Activated CD8-positive, alpha-beta memory T cell treated with anti-CD3 and anti-CD28 coated beads, Interleukin-2, amount 50 U/mL, for 1 hour (primary cell): ENCODE measurements around the gene OXCT2.

ENCODE experiments used
- DNase-seq: peaks from one replicate; pipeline ENCODE4 v3.0.0-alpha.2; 2020; ENCODE audit errors: extremely low read depth

The OXCT2 gene

DNA sequence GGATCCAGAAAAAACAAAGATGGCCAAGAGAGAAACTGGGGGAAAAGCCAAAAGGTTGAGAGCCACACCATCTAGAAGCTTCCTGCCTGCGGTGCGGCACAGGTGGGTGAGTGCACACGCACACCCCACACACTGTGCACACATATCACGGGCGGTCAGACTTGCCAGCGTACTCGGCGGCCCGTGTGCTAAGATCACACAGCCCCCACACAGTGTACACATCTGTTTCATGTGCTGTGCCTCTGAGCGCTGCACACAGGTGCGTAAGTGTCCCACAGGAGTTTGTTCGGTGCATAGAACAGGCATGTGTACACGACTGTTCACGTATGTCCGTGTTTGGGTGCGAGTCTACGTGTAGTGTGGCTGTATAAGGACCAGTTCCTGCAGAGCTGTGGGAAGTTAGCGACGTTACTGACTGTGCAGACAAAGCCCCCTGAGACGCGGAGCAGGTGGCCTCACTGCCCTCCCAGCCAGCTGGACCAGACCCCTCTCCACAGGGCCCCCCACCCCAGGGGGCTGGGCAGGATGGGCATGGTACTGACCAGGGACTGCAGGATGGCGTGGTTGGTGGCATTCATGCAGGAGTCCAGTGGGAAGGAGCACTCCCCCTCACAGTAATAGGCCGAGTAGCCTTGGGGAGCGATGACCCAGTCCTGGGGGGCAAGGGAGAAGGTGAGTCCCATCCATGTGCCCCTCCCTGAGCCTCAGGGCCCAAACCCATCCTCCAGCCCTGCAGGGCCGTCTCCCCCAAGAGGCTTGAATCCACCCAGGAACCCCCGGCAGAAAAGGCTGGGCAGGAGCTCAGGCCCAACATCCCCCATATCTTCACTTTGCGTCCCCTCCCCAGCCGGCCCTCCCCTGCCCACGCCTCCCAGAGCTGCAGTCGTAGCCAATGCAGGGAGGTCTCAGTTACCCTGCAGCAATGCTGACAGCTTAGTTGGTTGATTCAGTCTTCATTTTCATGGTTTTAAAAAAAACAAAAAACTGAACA lies 8.3 kb downstream of the OXCT2 start:
- DNase-seq = no peak

DNA sequence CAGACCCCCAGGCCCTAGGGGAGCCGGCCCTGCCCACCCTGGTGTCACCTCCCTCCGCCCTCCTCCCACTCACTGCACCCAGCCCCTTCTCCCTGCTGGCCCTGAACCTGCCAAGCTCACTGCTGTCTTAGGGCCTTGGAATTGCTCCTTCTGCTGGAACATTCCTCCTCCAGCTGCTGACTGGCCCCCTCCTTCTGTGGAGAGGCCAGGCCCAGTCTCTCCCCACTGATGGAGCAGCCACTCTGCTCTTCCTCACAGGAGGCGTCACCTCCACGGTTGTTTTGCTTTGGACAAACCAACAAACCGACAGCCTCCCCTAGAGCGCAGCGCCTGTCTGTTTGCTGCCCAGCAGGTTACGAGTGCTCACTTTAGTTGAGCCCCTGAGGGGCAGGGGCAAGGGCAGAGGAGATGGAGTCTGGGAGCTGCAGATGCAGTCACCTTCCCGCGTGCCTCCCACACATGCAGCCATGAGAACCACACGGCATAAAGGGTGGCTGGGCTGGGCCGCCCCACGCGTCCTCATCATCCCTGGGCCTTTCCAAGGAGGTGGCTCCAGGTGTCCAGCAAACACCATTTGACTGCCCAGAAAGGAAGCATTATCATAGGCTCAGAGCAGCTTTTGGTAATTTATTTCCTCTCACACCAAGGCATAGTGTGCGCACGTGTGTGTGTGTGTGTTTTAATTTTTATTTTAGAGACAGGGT lies 9.4 kb downstream of the OXCT2 start:
- no peak for DNase-seq

DNA sequence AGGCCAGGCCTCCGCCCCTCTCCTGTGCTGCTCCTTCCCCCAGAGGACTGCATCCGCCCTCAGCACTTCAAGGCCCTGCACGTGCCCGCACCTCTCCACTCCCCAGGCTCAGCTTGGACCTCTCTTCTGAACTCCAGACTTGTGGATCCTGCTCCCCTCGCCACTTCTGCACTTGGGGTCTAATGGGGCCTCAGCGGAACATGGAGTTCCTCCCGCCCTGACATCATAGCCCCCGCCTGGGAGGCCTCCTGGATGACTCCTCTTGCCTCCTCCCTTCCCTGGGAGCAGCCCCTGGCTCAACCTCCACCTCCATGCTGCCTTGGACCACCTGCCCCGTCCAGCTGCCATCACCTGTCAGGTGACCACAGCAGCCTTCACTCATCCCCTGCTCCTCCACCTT lies 10.1 kb downstream of the OXCT2 start:
- DNase-seq = no peak

DNA sequence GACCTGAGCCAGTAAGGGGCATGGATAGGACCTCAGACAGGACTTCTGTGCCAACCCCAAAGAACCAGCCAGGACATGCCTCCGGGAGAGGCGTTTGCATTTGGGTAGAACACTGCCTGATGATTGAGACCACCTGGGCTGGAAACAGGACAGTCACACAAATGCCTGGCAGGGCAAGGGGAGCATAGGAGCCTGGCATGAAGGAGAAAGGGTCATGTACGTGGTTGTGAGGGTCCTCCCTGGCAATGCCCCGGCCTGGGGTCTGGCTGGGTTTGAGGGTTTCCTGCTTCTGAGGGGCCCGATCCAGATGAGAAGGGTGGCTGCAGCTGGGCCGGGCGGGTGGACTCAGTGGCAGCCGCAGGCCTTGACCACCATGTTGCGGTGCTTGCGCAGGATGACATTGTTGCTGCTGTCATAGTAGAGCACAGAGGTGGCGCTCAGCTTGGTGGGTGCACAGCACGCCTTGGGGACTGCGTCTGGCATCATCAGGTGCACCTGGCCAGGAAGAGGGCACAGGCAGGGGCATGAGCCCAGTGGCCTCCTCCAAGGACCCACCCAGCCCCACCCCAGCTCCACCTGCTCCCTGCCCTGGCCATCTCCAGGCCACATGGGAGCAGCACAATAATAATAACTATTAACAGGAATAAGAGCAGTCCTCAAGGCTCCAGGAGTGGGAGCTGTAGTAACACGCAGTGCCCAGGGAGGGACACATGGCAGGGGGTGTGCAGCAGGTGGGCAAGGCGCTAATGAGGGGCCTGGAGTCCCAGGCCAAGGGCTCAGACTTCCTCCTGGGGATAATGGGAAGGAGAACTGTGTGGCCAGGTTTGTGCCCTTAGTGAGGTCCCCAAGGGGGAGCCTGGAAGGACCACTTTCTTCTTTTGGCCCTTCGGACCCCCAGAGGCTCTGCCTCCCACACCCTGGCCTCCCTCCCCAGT lies 10.8 kb downstream of the OXCT2 start:
- DNase-seq = no peak

DNA sequence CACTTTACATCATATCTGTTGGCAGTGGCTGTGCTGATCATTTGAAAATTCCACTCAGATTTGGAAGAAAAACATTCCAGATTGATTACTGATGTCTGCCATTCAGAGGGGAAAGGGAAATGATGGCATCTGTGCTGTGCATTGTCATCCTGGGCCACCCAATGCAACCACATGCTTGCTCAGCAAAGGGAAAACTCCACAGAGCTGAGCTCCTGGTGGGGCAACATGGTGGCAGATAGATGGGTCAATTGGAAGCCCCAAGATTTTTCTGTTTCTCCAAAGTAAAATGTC lies 11.8 kb downstream of the OXCT2 start:
- no peak for DNase-seq

DNA sequence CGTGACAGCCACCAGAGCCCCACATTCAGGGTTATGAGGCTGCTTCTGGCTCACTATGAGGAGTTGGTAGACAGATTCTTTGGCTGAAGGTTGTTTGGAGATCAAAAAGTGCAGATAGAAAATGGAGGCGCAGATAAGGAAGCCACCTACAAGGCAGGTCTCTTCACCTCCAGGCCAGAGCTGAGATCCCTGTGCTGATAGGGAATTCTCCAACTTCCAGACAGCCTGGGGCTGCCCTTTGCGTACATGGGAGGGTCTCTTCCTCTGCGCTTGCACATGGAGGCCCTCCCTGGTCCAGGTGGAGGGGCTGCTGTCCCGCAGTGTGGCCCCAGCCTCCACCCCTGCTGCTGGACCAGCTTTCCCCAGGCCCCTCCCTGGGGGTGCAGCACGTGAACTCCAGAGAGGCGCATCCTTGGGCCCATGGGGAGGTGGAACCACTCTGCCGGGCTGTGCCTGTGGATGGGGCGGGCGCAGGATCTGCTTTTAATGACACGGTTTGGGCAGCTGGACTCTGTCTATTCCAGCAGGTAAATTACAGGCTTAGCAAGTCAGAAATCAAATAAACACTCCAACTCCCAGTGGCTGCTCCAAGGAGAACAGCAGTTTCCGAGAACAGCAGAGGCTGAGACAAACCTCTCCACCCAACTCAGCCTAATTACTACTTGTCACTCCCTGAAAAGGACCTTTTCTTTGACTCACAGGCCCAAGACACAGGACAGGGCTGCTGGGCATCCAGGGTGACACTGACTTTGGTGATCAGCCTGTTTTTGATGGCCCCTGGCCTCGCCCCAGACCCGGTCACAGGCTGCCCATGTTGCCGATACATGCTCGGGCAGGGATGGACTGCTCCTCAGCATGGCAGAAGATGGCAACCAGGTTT lies 12.4 kb downstream of the OXCT2 start:
- DNase-seq = no peak

DNA sequence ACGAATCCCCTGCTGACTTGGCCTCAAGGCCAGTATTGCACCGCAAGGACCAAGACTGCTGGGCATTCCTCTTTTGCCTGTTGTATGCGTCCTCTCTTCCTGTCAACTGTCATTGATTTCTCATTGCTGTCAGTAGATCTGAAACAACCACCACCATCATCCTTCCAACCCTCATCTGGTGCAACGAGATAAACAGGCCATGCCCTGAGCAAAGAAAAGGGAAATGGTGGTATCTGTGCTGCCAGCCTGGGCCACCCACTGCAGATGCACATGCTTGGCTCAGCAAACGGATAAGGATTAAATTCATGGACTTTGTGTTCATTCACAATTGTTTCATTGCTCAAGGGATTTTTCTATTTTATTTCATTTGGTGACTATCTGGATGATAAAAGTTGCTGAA lies 13.6 kb downstream of the OXCT2 start:
- no peak for DNase-seq

DNA sequence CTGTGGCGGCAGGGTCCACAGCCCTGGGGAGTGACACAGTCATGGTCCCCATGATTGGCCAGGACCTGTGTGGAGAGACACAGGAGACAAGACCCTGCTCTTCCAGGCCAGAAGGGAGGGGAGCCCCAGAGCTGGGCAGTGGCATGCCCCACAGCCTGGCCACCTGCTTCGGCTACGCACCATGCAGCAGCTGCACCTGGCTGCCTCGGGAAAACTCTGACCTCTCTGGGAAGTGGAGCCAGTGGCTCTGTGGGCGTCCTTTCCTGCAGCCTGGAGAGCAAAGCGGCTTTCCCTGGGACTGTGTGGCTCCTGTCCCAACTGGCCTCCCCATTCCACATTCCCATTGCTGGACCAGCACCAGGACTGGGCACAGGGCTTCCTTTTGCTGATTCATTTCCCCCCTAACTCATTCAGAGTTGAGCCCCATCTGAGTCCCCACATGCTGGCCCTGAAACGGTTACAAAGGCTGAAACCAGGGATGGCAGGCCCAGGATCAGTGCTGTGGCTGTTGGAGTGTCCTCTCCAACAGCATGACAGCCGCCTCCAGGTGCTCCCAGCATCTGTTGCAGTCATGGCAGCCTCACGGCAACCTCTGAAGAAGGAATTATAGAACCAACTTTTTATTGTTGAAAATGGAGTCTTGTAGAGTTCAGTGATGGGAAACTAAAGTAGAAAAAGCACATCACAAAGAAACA lies 15.0 kb downstream of the OXCT2 start:
- no peak for DNase-seq

DNA sequence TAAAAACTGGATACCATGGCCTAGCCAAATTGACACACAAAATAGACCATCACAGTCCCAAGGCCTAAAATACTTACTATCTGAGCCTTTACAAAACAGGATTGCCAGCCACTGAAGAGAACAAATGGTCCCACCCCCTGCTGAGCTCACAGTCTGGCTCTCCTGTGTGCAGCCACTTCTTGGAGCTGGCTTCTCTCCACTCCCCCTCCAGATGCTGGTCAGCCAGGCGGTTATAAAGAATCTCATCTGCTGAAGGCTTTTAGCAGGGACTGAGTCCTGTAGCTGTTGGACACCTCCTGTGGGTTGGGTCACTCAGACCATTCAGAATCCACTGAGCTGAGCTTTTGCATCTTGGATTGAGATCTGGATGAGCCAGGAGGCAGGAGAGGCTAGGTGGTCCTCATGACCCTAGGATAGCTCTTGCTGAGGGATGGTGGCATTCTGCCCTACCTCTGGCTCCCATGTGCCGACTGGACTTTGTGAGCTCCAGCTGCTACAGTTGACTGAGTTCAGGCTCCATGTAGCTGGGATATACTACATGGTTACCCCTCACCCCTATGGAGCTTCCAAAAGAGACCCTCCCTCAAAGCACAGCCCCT lies 16.1 kb downstream of the OXCT2 start:
- no peak for DNase-seq

DNA sequence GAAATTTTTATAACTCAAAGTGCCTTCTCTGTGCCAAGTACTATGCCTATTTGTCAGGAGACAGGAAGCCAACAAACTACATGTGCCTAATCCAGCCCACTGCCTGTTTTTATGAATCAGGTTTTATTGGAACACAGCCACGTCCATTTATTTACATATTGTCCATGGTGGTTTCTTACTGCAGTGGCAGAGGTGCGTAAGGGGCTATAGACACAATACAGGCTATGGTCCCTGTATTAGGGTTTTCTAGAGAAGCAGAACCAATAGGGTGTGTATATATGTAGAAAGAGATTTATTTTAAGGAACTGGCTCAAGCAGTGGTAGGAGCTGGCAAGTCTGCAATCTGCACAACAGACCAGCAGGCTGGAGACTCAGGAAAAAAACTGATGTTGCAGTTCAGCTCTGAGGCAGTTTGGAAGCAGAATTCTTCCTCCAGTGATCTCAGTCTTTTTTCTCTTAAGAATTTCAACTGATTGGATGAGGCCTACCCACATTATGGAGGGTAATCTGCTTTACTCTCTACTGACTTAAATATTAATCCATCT lies 17.1 kb downstream of the OXCT2 start:
- DNase-seq = no peak

DNA sequence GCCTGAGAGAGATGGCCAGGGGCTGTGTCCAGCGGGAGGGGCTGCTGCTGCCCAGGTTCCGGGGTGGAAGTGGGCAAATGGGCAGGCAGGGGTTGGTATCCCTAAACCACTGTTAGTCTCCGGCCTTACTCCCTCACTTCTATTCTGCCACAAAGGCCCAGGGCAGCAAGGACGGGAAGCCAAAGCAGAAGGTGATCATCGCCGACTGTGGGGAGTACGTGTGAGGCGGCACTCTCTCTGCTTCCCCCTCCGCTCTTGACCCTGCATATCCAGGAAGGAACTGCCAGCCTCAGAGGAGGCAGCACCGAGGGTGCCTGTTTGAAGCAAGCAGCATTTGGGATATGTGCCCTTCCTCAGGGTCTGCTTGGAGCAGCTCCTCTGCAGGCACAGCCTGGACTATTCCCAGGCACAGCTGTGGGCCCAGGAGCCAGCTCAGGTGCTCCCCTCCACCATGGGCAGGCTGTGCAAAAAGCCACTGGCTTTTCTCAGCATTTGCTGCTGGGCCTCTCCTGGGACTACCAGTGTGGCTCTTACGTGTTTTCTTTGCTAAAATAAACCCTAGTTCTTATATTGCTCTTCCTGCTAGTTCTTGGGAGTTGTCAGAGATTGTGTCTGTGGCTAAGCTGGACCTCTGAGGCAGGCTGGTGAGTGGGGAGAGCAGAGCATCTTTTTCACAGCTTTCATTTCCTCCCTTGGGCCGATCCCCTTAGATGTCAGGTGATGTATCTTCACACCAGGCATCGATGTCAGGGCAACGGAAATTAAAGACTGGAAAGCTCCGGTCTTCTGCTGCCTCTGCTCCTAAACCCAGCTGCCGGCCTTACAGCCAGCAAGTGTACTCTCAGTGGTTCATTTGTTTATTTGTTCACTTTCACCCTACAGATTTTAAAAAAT lies 17.8 kb downstream of the OXCT2 start:
- DNase-seq = no peak

DNA sequence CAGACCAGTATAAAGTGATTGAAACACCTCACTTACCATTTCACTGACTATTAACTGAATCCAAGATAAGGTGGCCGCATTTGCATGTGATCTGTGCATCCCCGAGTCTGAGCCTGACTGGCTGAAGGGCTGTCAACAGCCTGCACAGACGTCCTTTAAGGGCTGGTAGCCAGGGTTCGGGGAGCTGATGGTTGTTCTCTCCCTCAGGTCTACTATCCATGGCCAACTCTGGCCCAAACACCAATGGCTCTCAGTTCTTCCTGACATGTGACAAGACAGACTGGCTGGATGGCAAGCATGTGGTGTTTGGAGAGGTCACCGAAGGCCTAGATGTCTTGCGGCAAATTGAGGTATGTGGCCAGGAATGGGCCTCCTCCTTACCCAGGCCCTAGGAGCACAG lies 18.4 kb downstream of the OXCT2 start:
- no peak for DNase-seq

DNA sequence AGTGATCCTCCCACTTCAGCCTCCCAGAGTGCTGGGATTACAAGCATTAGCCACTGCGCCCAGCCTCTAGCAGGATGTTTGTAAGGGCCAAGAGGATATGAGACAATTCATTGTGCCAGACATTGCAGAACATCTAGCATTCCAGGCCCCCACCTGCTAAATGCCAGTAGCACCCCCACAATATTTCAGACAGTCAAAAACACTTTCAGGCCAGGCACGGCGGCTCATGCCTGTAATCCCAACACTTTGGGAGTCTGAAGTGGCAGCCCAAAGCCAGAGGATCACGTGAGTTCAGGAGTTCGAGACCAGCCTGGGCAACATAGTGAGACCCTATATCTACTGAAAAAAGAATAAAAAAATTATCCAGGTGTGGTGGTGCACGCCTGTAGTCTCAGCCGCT lies 19.6 kb downstream of the OXCT2 start:
- DNase-seq = no peak

DNA sequence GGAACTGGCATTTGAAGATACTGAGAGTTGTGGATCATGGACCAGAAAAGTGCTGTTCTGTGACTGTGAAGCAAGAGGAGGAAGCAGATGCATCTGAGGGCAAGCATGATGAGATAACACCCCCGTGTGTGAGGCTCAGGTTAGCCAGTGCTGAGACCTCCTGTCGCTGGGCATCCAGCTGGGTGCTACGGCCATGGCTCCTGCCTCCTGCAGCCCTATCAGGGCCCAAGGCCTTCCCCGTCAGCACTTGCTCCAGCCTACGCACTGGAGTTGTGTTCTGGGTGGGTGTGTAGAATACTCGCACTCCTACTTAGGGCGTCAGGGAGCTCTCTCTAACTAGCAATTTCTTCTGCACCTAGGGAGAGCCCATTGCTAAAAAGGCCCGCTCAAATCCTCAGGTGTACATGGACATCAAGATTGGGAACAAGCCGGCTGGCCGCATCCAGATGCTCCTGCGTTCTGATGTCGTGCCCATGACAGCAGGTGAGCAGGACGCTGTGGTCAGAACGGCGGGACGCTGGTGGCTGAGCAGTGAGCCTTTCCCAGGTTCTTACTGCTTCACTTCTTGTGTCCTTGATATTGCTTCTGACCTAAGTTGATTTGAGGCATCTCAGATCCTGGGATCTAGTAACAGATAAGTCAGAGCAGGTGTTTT lies 26.0 kb downstream of the OXCT2 start:
- no peak for DNase-seq

DNA sequence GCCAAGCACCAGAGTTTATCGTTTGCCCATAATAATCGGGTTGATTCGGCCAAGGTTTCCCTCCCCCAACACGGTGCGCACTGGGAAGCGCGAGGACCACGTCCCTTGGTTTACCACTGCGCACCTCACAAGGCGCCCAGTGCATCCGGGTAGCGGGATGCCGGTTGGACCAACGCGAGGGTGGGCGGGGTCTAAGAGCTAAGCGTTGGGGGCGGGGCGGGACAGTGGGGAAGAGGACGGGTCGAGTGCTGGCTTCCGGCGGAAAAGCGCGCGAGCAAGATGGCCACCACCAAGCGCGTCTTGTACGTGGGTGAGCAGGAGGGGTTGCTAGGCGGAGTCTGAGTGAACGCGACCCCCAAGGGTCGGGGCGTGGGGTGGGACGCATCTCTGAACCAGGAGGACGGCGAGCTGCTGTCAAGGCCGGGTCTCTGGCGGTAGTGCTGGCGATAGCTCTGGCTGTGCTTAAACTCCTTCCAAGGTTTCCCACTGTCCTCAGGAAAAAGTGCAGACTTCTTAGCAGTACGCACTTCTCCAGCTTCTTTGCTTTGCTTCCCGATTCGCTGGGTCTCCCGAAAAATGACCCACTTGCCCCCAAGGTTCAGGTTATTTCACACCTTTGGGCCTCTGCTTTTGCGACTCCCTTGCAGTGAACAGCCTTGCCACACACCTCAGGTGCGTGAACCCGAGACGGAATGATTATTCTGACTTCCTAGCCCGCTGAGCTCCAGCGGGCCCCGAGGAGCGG lies 32.4 kb downstream of the OXCT2 start, which contains the start of gene PPIE:
TSS of gene PPIE (plus strand) at position 261 of the 745 bp plus-strand sequence. CDS start at position 280, 19 bp downstream.
- DNase-seq = peak; percentile 90

DNA sequence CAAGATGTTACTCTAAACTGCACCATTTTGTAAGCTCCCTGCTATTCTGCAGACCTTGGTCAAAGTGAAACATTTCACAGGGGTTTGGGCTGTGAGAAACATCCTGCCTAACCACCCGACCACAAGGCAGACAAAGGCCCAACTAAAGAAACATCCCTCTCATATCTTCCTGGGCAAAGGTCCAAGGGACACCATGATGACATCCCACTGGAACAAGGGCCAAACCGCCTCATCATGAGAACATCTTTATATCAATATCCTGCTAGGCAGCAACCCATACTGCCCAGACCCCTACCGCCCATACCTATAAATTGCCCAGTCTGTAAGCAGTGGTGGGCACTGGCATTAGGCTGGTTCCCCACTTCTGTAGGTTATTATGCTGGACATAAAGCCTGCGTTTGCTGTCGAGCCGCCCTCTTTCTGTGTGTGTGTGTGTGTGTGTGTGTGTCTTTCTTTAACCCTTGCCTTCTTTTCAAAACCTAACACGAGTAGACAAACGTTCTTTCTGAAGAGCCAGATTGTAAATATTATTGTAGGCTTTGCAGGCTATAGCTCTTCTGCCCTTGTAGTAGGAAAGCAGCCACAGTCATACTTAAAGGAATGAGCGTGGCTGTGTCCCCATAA lies 33.5 kb downstream of the OXCT2 start:
- no peak for DNase-seq

DNA sequence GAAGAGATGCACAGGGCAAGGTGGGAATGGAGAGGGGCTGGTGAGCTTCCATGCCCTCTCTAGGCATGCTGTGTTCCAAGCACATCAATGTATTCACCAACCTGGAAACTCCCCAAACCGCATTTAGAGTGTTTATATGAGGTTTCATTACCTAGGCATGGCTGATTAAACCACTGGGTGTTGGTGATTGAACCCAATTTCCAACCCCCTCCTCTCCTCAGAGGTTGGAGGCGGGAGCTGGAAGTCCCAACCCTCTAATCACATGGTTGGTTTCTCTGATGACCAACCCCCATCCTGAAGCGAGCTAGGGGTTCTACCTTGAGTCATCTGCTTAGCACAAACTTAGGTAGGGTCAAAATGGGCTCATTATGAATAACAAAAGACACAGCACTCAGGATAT lies 35.4 kb downstream of the OXCT2 start:
- DNase-seq = no peak
